ENCODE measurements around the gene QKI.

QKI gene

GRCh38 chr6:163390770-163391169, 23.7 kb upstream of the QKI start:
- H3K4me3 ChIP-seq (ENCODE audit: low read depth in 1 of 2, low read length in 2 of 2), result no peak overlapping the region
- no peaks in the 10 kb centered on the region for H3K36me3 ChIP-seq (ENCODE audit: control insufficient read depth in 1 of 2, insufficient read depth in 2 of 2, low read length in 2 of 2)
- no peak overlapping the region for H3K27ac ChIP-seq (ENCODE audit: low read depth, low read length)
- no peaks in the 10 kb centered on the region for H3K4me1 ChIP-seq (ENCODE audit: control insufficient read depth in 1 of 2, insufficient read depth in 2 of 2, low read length in 2 of 2)
- H3K9ac ChIP-seq (ENCODE audit: low read depth in 1 of 2, low read length in 2 of 2), result no peak overlapping the region
- no peaks in the 10 kb centered on the region for H3K9me3 ChIP-seq (ENCODE audit: control insufficient read depth in 1 of 2, low read length in 2 of 2)
- H3K27me3 ChIP-seq (ENCODE audit: control insufficient read depth in 1 of 2, insufficient read depth in 2 of 2, low read length in 2 of 2), result no peaks in the 10 kb centered on the region

- no peaks in the 10 kb centered on the region for H3K27me3 ChIP-seq (ENCODE audit: control insufficient read depth in 1 of 2, insufficient read depth in 2 of 2, low read length in 2 of 2)
- H3K4me3 ChIP-seq (ENCODE audit: low read depth in 1 of 2, low read length in 2 of 2), result no peak overlapping the region
- H3K9me3 ChIP-seq (ENCODE audit: control insufficient read depth in 1 of 2, low read length in 2 of 2), result no peaks in the 10 kb centered on the region
- no peaks in the 10 kb centered on the region for H3K36me3 ChIP-seq (ENCODE audit: control insufficient read depth in 1 of 2, insufficient read depth in 2 of 2, low read length in 2 of 2)
- H3K4me1 ChIP-seq (ENCODE audit: control insufficient read depth in 1 of 2, insufficient read depth in 2 of 2, low read length in 2 of 2), result no peaks in the 10 kb centered on the region
- H3K9ac ChIP-seq (ENCODE audit: low read depth in 1 of 2, low read length in 2 of 2), result no peak overlapping the region
- no peak overlapping the region for H3K27ac ChIP-seq (ENCODE audit: low read depth, low read length)
These were observed 22.5 kb upstream of the QKI start for GRCh38 chr6:163391985-163392384.

DNA sequence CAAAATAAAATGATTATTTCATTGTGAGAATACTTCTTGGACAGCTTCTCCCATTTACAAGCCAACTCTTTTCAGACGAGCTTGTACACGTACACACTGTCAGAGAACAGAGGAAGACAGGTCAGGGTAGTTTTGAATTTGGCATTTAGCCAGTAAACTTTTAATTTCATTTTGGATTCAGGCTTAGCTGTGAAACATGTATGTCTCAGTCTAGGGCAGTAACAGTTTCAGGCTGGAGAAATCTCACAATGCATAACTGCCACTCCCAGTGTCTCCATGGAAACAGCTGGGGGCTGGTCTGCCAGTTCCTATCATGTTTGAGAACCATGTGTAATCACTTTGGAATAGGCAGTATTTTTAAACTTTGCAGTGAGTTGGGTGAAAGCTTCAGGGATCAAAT, 22.0 kb upstream of the QKI start:
- Histone ChIP-seq H3K36me3 (ENCODE audit: control insufficient read depth in 1 of 2, insufficient read depth in 2 of 2, low read length in 2 of 2) (no peaks in the 10 kb centered on the region), H3K4me3 (ENCODE audit: low read depth in 1 of 2, low read length in 2 of 2) (no peak overlapping the region), H3K9ac (ENCODE audit: low read depth in 1 of 2, low read length in 2 of 2) (no peak overlapping the region), H3K4me1 (ENCODE audit: control insufficient read depth in 1 of 2, insufficient read depth in 2 of 2, low read length in 2 of 2) (no peaks in the 10 kb centered on the region), H3K27me3 (ENCODE audit: control insufficient read depth in 1 of 2, insufficient read depth in 2 of 2, low read length in 2 of 2) (no peaks in the 10 kb centered on the region), H3K27ac (ENCODE audit: low read depth, low read length) (no peak overlapping the region), H3K9me3 (ENCODE audit: control insufficient read depth in 1 of 2, low read length in 2 of 2) (no peaks in the 10 kb centered on the region)

GRCh38 chr6:163393923-163394322, 20.6 kb upstream of the QKI start:
- H3K27ac ChIP-seq (ENCODE audit: low read depth, low read length), result no peak overlapping the region
- no peaks in the 10 kb centered on the region for H3K9me3 ChIP-seq (ENCODE audit: control insufficient read depth in 1 of 2, low read length in 2 of 2)
- H3K27me3 ChIP-seq (ENCODE audit: control insufficient read depth in 1 of 2, insufficient read depth in 2 of 2, low read length in 2 of 2), result no peaks in the 10 kb centered on the region
- no peaks in the 10 kb centered on the region for H3K36me3 ChIP-seq (ENCODE audit: control insufficient read depth in 1 of 2, insufficient read depth in 2 of 2, low read length in 2 of 2)
- H3K4me3 ChIP-seq (ENCODE audit: low read depth in 1 of 2, low read length in 2 of 2), result no peak overlapping the region
- no peak overlapping the region for H3K9ac ChIP-seq (ENCODE audit: low read depth in 1 of 2, low read length in 2 of 2)
- no peaks in the 10 kb centered on the region for H3K4me1 ChIP-seq (ENCODE audit: control insufficient read depth in 1 of 2, insufficient read depth in 2 of 2, low read length in 2 of 2)

DNA sequence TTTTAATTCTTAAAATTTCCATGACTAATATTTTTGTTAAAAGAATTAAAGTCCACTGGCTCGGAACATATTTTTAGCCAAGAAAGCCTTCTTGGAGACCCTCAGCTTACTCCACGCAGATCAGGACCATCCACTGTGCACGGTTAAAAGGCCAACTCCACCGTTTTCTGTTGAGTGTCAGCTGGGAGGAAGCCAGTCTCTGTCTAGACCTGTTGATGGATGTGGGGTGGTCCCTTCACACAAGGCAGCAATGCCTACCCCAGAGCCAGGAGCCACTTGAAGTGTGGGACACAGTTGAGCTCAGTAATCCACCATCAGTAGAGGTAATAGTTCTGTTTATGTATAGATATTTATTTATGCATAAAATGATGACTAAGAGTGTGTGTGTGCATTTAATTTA, 19.9 kb upstream of the QKI start:
- no peaks in the 10 kb centered on the region for H3K36me3 ChIP-seq (ENCODE audit: control insufficient read depth in 1 of 2, insufficient read depth in 2 of 2, low read length in 2 of 2)
- no peak overlapping the region for H3K4me3 ChIP-seq (ENCODE audit: low read depth in 1 of 2, low read length in 2 of 2)
- H3K9ac ChIP-seq (ENCODE audit: low read depth in 1 of 2, low read length in 2 of 2), result no peak overlapping the region
- no peaks in the 10 kb centered on the region for H3K27me3 ChIP-seq (ENCODE audit: control insufficient read depth in 1 of 2, insufficient read depth in 2 of 2, low read length in 2 of 2)
- no peak overlapping the region for H3K27ac ChIP-seq (ENCODE audit: low read depth, low read length)
- no peaks in the 10 kb centered on the region for H3K9me3 ChIP-seq (ENCODE audit: control insufficient read depth in 1 of 2, low read length in 2 of 2)
- H3K4me1 ChIP-seq (ENCODE audit: control insufficient read depth in 1 of 2, insufficient read depth in 2 of 2, low read length in 2 of 2), result no peaks in the 10 kb centered on the region

- H3K4me3 ChIP-seq (ENCODE audit: low read depth in 1 of 2, low read length in 2 of 2), result no peak overlapping the region
- H3K27me3 ChIP-seq (ENCODE audit: control insufficient read depth in 1 of 2, insufficient read depth in 2 of 2, low read length in 2 of 2), result no peaks in the 10 kb centered on the region
- no peak overlapping the region for H3K9ac ChIP-seq (ENCODE audit: low read depth in 1 of 2, low read length in 2 of 2)
- H3K36me3 ChIP-seq (ENCODE audit: control insufficient read depth in 1 of 2, insufficient read depth in 2 of 2, low read length in 2 of 2), result no peaks in the 10 kb centered on the region
- no peaks in the 10 kb centered on the region for H3K9me3 ChIP-seq (ENCODE audit: control insufficient read depth in 1 of 2, low read length in 2 of 2)
- no peak overlapping the region for H3K27ac ChIP-seq (ENCODE audit: low read depth, low read length)
- H3K4me1 ChIP-seq (ENCODE audit: control insufficient read depth in 1 of 2, insufficient read depth in 2 of 2, low read length in 2 of 2), result no peaks in the 10 kb centered on the region
These were observed 19.2 kb upstream of the QKI start for GRCh38 chr6:163395122-163395830.

GRCh38 chr6:163395831-163396185, 18.7 kb upstream of the QKI start:
- Histone ChIP-seq H3K9ac (ENCODE audit: low read depth in 1 of 2, low read length in 2 of 2) (no peak overlapping the region), H3K27me3 (ENCODE audit: control insufficient read depth in 1 of 2, insufficient read depth in 2 of 2, low read length in 2 of 2) (no peaks in the 10 kb centered on the region), H3K4me1 (ENCODE audit: control insufficient read depth in 1 of 2, insufficient read depth in 2 of 2, low read length in 2 of 2) (no peaks in the 10 kb centered on the region), H3K9me3 (ENCODE audit: control insufficient read depth in 1 of 2, low read length in 2 of 2) (no peaks in the 10 kb centered on the region), H3K27ac (ENCODE audit: low read depth, low read length) (no peak overlapping the region), H3K4me3 (ENCODE audit: low read depth in 1 of 2, low read length in 2 of 2) (no peak overlapping the region), H3K36me3 (ENCODE audit: control insufficient read depth in 1 of 2, insufficient read depth in 2 of 2, low read length in 2 of 2) (no peaks in the 10 kb centered on the region)

GRCh38 chr6:163397326-163397725, 17.2 kb upstream of the QKI start:
- no peaks in the 10 kb centered on the region for H3K4me1 ChIP-seq (ENCODE audit: control insufficient read depth in 1 of 2, insufficient read depth in 2 of 2, low read length in 2 of 2)

GRCh38 chr6:163398115-163398514, 16.4 kb upstream of the QKI start:
- Histone ChIP-seq H3K4me1 (ENCODE audit: control insufficient read depth in 1 of 2, insufficient read depth in 2 of 2, low read length in 2 of 2) (no peaks in the 10 kb centered on the region), H3K4me3 (ENCODE audit: low read depth in 1 of 2, low read length in 2 of 2) (no peak overlapping the region), H3K9ac (ENCODE audit: low read depth in 1 of 2, low read length in 2 of 2) (no peak overlapping the region), H3K27ac (ENCODE audit: low read depth, low read length) (no peak overlapping the region), H3K9me3 (ENCODE audit: control insufficient read depth in 1 of 2, low read length in 2 of 2) (no peaks in the 10 kb centered on the region), H3K36me3 (ENCODE audit: control insufficient read depth in 1 of 2, insufficient read depth in 2 of 2, low read length in 2 of 2) (no peaks in the 10 kb centered on the region), H3K27me3 (ENCODE audit: control insufficient read depth in 1 of 2, insufficient read depth in 2 of 2, low read length in 2 of 2) (no peaks in the 10 kb centered on the region)

More at GRCh38 chr6:163397326-163397725, 17.2 kb upstream of the QKI start:
- H3K36me3 ChIP-seq (ENCODE audit: control insufficient read depth in 1 of 2, insufficient read depth in 2 of 2, low read length in 2 of 2), result no peaks in the 10 kb centered on the region
- no peak overlapping the region for H3K4me3 ChIP-seq (ENCODE audit: low read depth in 1 of 2, low read length in 2 of 2)
- no peaks in the 10 kb centered on the region for H3K27me3 ChIP-seq (ENCODE audit: control insufficient read depth in 1 of 2, insufficient read depth in 2 of 2, low read length in 2 of 2)
- H3K9ac ChIP-seq (ENCODE audit: low read depth in 1 of 2, low read length in 2 of 2), result no peak overlapping the region
- no peaks in the 10 kb centered on the region for H3K9me3 ChIP-seq (ENCODE audit: control insufficient read depth in 1 of 2, low read length in 2 of 2)
- H3K27ac ChIP-seq (ENCODE audit: low read depth, low read length), result no peak overlapping the region

DNA sequence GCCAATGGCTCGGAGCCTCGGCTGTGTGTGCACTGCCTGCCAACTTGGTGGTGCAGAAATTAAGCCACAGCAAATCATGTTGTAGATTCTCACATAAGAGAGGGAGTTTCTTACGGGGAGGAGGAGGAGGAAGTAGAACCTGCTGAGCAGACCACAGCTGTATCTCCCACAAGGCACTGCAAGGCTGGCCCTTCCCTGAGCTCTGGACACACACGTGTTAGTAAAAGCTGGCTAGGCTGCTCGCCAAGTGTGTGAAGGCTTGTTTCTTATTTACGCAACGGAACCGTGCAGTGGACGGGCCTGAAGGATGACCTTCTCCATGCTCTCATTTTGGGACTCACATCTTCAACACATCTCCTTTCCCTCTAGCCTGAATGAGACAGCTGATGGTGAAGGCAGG, 15.7 kb upstream of the QKI start:
- H3K9ac ChIP-seq (ENCODE audit: low read depth in 1 of 2, low read length in 2 of 2), result no peak overlapping the region
- no peaks in the 10 kb centered on the region for H3K9me3 ChIP-seq (ENCODE audit: control insufficient read depth in 1 of 2, low read length in 2 of 2)
- no peak overlapping the region for H3K27ac ChIP-seq (ENCODE audit: low read depth, low read length)
- no peak overlapping the region for H3K4me3 ChIP-seq (ENCODE audit: low read depth in 1 of 2, low read length in 2 of 2)
- H3K4me1 ChIP-seq (ENCODE audit: control insufficient read depth in 1 of 2, insufficient read depth in 2 of 2, low read length in 2 of 2), result no peaks in the 10 kb centered on the region
- no peaks in the 10 kb centered on the region for H3K27me3 ChIP-seq (ENCODE audit: control insufficient read depth in 1 of 2, insufficient read depth in 2 of 2, low read length in 2 of 2)
- H3K36me3 ChIP-seq (ENCODE audit: control insufficient read depth in 1 of 2, insufficient read depth in 2 of 2, low read length in 2 of 2), result no peaks in the 10 kb centered on the region

GRCh38 chr6:163400509-163400908, 14.0 kb upstream of the QKI start:
- Histone ChIP-seq H3K27me3 (ENCODE audit: control insufficient read depth in 1 of 2, insufficient read depth in 2 of 2, low read length in 2 of 2) (no peaks in the 10 kb centered on the region), H3K9ac (ENCODE audit: low read depth in 1 of 2, low read length in 2 of 2) (no peak overlapping the region), H3K4me3 (ENCODE audit: low read depth in 1 of 2, low read length in 2 of 2) (no peak overlapping the region), H3K27ac (ENCODE audit: low read depth, low read length) (no peak overlapping the region), H3K4me1 (ENCODE audit: control insufficient read depth in 1 of 2, insufficient read depth in 2 of 2, low read length in 2 of 2) (peaks cover 4 to 5% of the 10 kb centered on the region in 2 donors), H3K36me3 (ENCODE audit: control insufficient read depth in 1 of 2, insufficient read depth in 2 of 2, low read length in 2 of 2) (no peaks in the 10 kb centered on the region), H3K9me3 (ENCODE audit: control insufficient read depth in 1 of 2, low read length in 2 of 2) (no peaks in the 10 kb centered on the region)
